ENCODE data around the gene FABP2. TPM values are rescaled to one million over a fixed set of nuclear protein-coding genes. Genes with fewer than 3 reads are reported as not detected.
A peak's percentile ranks its signal among the peaks of the same experiment; 100 is the strongest.
"Not testable (repeated sequence)": the region's sequence is repeated elsewhere in the genome, so short reads cannot be mapped to it uniquely, and the experiment has no call there.

FABP2 gene
- not detected for total RNA-seq
- polyA plus RNA-seq, result under 1 TPM in 1 of 2 donors, not detected in 1; 0.21 TPM

DNA sequence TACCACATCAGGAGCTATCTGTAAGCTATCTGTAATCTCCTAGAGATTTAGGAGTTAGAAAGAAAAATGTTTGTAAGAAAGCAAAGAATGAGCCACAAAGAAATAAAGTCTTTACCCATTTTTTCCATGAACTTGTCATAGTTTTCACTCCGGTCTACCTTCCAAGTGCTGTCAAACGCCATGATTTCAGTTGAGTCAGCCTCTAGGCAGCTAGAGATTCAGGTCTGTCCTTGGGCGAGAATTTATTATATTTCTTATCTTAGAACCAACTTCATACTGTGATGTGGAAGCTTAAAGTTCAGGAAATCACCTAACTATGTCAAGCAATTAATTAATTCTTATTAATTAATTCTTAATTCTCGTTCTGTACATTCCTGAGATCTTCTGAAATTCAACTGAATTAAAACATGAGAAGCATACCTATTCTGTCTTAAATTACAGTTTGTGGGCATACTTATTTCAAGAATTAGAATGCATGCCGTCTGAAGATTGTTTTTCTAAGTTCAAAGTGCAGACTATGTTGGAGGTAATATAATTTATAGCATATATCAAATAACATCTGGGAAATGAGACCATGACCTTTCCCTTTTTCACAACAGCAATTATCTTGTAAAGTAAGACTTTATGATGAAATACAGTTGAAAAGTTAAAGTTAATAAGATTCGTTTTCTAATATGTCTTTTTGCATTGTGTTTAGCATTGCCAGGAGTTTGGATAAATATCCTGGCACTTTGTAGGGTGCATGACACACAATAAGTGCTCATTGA is at the start of gene FABP2:
FABP2 (minus strand) TSS at position 218 of the 767 bp plus-strand sequence; CDS start at position 182, 36 bp downstream.
- intact Hi-C loops (cut with micrococcal nuclease), result no loop called here
- H3K27me3 ChIP-seq (ENCODE audit: insufficient read depth, low read length), result no peaks in the 10 kb centered on the region
- no peaks in the 10 kb centered on the region for H3K4me1 ChIP-seq (ENCODE audit: insufficient read depth, low read length)
- Mint-ChIP-seq H3K27me3 (peaks cover 8 to 10% of the 10 kb centered on the region in 2 donors), H3K9me3 (no peaks in the 10 kb centered on the region), H3K4me3 (no peak within 1 kb of the TSS), H3K4me1 (no peaks in the 10 kb centered on the region), H3K36me3 (no peaks in the 10 kb centered on the region), H3K27ac (no peak within 1 kb of the TSS)
- H3K36me3 ChIP-seq (ENCODE audit: insufficient read depth, low read length), result no peaks in the 10 kb centered on the region
- H3K4me3 ChIP-seq (ENCODE audit: low read length in 2 of 2), result no peak within 1 kb of the TSS
- H3K9me3 ChIP-seq (ENCODE audit: control insufficient read depth in 1 of 2, low read length in 2 of 2), result no peaks in the 10 kb centered on the region
- H3K27ac ChIP-seq (ENCODE audit: low read depth, low read length), result no peak within 1 kb of the TSS
- ChIA-PET CTCF (ENCODE audit: partially characterized antibody) (interaction anchor here (0.7 kb wide), 1 partner anchor 15 kb away, joined by 3 read pairs; no protein-coding TSS in a partner anchor), POLR2A (ENCODE audit: partially characterized antibody) (no interaction called here)
- no peak for DNase-seq

DNA sequence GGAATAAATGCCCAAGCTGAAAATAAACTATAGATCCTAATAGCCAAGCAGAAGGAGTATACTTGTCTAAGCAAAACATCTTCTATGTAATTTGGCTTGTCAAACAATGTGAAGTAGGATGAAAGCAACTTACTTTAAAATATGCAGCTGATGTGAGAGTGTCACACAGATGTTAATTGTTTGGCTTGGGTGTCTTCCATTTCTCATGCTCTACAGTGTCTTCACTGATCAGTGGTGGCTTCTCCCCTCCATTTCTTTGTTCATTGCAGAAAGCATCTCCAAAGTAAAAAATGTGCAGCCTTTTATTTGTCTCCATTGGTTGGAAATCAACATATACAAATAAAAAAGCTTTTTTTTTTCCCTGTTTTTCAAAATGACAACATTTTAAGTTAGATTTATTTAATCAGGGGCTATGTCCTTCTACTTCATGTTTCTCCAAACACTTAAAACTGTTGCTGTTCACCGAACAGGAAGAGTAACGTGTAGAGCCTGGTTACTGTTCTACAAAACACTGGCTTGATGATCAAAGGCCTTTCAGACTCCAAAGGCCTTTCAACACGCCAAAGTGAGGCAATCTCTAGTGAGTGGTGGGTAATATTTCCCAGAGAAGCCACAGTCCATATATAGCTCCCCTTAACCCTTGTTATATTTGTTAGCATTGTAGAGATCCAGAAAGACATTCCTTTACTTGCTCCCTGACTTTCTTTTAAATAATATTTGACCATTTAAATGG is 49.2 kb upstream of the FABP2 start:
- H3K4me3 ChIP-seq (ENCODE audit: low read length in 2 of 2); DNase-seq; H3K27me3 Mint-ChIP-seq; H3K27me3 ChIP-seq (ENCODE audit: insufficient read depth, low read length); H3K36me3 Mint-ChIP-seq; CTCF ChIA-PET (ENCODE audit: partially characterized antibody); H3K9me3 ChIP-seq (ENCODE audit: control insufficient read depth in 1 of 2, low read length in 2 of 2); H3K36me3 ChIP-seq (ENCODE audit: insufficient read depth, low read length); H3K27ac ChIP-seq (ENCODE audit: low read depth, low read length); POLR2A ChIA-PET (ENCODE audit: partially characterized antibody); H3K9me3 Mint-ChIP-seq: not testable (repeated sequence)
- intact Hi-C loops (cut with micrococcal nuclease), result loop anchor here (10.0 kb wide), 1 partner anchor 56 kb away; no protein-coding TSS in a partner anchor
- Mint-ChIP-seq H3K4me1 (peaks cover 13 to 29% (median 21%) of the 10 kb centered on the region in 4 donors), H3K4me3 (peak overlapping the region in 6 of 8 donors; percentile 21 to 70 (median 50)), H3K27ac (peak overlapping the region; percentile 14 to 88 (median 52))
- H3K4me1 ChIP-seq (ENCODE audit: insufficient read depth, low read length), result peaks cover 14% of the 10 kb centered on the region

DNA sequence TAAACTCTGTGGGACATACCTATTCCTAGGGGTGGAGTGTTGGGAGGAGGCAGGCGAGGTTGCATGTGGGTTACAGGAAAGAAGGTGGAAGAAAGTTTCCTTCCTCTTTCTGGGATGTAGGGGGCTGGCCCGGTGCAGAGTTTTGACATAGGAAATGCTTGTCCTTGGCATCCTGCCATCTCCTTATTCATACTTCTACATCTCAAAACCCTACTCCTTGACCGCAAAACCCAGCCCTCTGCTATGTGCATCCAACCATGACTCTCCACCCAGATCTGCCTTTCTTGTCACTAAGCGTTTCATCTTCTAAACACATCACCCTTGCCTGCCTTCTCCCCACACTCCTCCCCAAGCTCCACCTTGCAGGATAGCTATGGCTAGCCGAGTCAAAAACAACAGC is 48.5 kb upstream of the FABP2 start:
- H3K27me3 ChIP-seq (ENCODE audit: insufficient read depth, low read length); H3K27ac ChIP-seq (ENCODE audit: low read depth, low read length); H3K9me3 ChIP-seq (ENCODE audit: control insufficient read depth in 1 of 2, low read length in 2 of 2); H3K9me3 Mint-ChIP-seq; H3K36me3 ChIP-seq (ENCODE audit: insufficient read depth, low read length); H3K27me3 Mint-ChIP-seq; H3K4me3 ChIP-seq (ENCODE audit: low read length in 2 of 2); H3K36me3 Mint-ChIP-seq; CTCF ChIA-PET (ENCODE audit: partially characterized antibody); POLR2A ChIA-PET (ENCODE audit: partially characterized antibody): not testable (repeated sequence)
- peak overlapping the region in 7 of 8 donors; percentile 15 to 70 (median 48) for H3K4me3 Mint-ChIP-seq
- peaks cover 13 to 29% (median 21%) of the 10 kb centered on the region in 4 donors for H3K4me1 Mint-ChIP-seq
- intact Hi-C loops (cut with micrococcal nuclease), result loop anchor here (10.0 kb wide), 1 partner anchor 56 kb away; no protein-coding TSS in a partner anchor
- H3K27ac Mint-ChIP-seq, result peak overlapping the region; percentile 37 to 88 (median 66)
- H3K4me1 ChIP-seq (ENCODE audit: insufficient read depth, low read length), result peaks cover 14% of the 10 kb centered on the region
- peak; percentile 68 to 79 (median 77) for DNase-seq

DNA sequence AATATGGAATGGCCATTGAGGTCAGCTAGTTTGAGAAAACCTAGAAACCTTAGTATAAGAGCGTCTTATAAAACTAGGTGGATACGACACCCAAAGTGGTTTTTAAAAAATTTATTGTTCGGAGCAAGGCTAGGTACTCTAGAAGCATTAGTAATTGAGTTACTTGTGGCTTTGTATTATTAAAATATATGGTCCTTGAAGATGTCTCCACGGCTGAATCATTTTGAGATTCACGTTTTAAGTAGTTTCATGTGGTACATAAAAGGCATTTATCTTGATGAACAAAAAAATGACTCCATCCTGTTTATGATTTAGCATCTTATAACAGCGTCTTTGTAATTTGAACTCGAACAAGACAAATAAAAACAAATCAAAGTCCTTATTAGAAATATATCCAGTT is 44.9 kb upstream of the FABP2 start:
- CTCF ChIA-PET (ENCODE audit: partially characterized antibody); H3K27ac Mint-ChIP-seq; H3K9me3 Mint-ChIP-seq; POLR2A ChIA-PET (ENCODE audit: partially characterized antibody); intact Hi-C loops (cut with micrococcal nuclease); H3K27me3 ChIP-seq (ENCODE audit: insufficient read depth, low read length); H3K36me3 ChIP-seq (ENCODE audit: insufficient read depth, low read length); H3K9me3 ChIP-seq (ENCODE audit: control insufficient read depth in 1 of 2, low read length in 2 of 2); H3K27me3 Mint-ChIP-seq; H3K36me3 Mint-ChIP-seq; H3K4me3 Mint-ChIP-seq; H3K27ac ChIP-seq (ENCODE audit: low read depth, low read length); H3K4me3 ChIP-seq (ENCODE audit: low read length in 2 of 2): not testable (repeated sequence)
- peak in 1 of 5 donors; percentile 29 for DNase-seq
- H3K4me1 Mint-ChIP-seq, result peaks cover 12 to 20% (median 15%) of the 10 kb centered on the region in 4 donors
- H3K4me1 ChIP-seq (ENCODE audit: insufficient read depth, low read length), result peaks cover 20% of the 10 kb centered on the region

DNA sequence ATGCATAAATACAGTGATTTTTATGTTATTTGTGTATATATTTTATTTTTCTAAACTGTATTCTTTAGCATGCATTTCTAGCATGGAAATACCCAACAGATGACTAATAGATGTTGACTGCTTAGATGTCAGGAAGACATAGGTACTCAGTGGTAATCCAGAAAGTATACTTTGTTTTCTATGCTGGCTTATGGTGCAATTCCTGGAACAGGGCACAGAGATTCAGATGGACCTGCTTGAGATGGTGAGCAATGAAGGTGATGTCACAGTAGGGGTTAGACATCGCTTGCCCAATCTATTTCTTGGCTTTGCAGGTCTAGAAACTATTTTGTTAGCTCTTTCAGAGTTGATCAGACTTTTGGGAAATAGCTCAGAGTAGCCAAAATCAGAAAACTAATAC is 42.3 kb upstream of the FABP2 start:
- H3K27ac ChIP-seq (ENCODE audit: low read depth, low read length); H3K4me1 Mint-ChIP-seq; intact Hi-C loops (cut with micrococcal nuclease); H3K27me3 Mint-ChIP-seq; POLR2A ChIA-PET (ENCODE audit: partially characterized antibody); H3K9me3 ChIP-seq (ENCODE audit: control insufficient read depth in 1 of 2, low read length in 2 of 2); H3K36me3 Mint-ChIP-seq; H3K36me3 ChIP-seq (ENCODE audit: insufficient read depth, low read length); H3K4me3 ChIP-seq (ENCODE audit: low read length in 2 of 2); H3K27me3 ChIP-seq (ENCODE audit: insufficient read depth, low read length); H3K4me1 ChIP-seq (ENCODE audit: insufficient read depth, low read length); CTCF ChIA-PET (ENCODE audit: partially characterized antibody); DNase-seq; H3K27ac Mint-ChIP-seq; H3K9me3 Mint-ChIP-seq; H3K4me3 Mint-ChIP-seq: not testable (repeated sequence)

DNA sequence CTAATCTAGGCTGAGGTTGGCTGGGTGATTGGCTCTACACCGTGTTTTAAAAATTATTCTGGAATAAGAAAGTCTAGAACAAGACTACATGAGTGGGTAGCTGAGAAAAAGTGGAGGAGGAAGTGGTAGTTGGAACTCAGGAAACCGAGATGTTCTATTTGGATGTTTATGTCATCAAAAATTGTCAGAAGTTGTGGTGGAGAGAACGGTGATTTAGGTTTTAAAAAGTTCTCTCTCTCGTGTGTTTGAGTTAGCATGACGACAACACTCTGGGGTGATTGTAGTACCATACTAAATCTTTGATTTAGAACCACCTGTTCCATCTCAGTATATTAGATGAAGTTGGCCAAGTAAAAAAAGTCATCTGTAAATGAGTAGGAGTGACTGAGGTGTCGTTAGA is 41.4 kb upstream of the FABP2 start:
- H3K27me3 ChIP-seq (ENCODE audit: insufficient read depth, low read length); intact Hi-C loops (cut with micrococcal nuclease); H3K27ac ChIP-seq (ENCODE audit: low read depth, low read length); H3K36me3 Mint-ChIP-seq; H3K27ac Mint-ChIP-seq; H3K4me1 Mint-ChIP-seq; H3K4me3 Mint-ChIP-seq; H3K36me3 ChIP-seq (ENCODE audit: insufficient read depth, low read length); H3K4me3 ChIP-seq (ENCODE audit: low read length in 2 of 2); H3K9me3 ChIP-seq (ENCODE audit: control insufficient read depth in 1 of 2, low read length in 2 of 2); CTCF ChIA-PET (ENCODE audit: partially characterized antibody); H3K9me3 Mint-ChIP-seq; POLR2A ChIA-PET (ENCODE audit: partially characterized antibody); H3K27me3 Mint-ChIP-seq; H3K4me1 ChIP-seq (ENCODE audit: insufficient read depth, low read length): not testable (repeated sequence)
- DNase-seq, result peak in 3 of 5 donors; percentile 11 to 37 (median 30)

DNA sequence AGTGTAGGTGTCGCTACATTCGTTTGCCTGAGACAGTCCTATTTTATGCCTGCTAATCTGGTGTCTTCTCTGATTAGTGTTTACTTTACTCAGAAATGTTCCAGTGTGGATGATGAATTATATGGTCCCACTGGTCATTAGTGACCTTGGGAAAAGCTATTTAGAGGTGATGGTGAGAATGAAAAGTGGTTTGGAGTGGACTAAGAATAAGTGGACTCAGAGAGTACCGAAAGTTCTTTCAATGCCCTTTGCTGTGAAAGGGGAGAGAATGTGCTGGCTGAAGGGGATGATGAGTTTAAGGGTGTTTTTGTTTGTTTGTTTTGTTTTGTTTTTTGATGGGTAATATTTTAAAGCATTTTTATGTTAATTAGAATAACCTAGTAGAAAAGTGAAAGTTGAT is 40.5 kb upstream of the FABP2 start:
- H3K9me3 Mint-ChIP-seq; H3K27ac ChIP-seq (ENCODE audit: low read depth, low read length); H3K36me3 ChIP-seq (ENCODE audit: insufficient read depth, low read length); H3K27me3 Mint-ChIP-seq; H3K4me1 ChIP-seq (ENCODE audit: insufficient read depth, low read length); H3K27ac Mint-ChIP-seq; H3K4me3 Mint-ChIP-seq; intact Hi-C loops (cut with micrococcal nuclease); POLR2A ChIA-PET (ENCODE audit: partially characterized antibody); DNase-seq; H3K27me3 ChIP-seq (ENCODE audit: insufficient read depth, low read length); H3K4me1 Mint-ChIP-seq; H3K9me3 ChIP-seq (ENCODE audit: control insufficient read depth in 1 of 2, low read length in 2 of 2); CTCF ChIA-PET (ENCODE audit: partially characterized antibody); H3K36me3 Mint-ChIP-seq; H3K4me3 ChIP-seq (ENCODE audit: low read length in 2 of 2): not testable (repeated sequence)
